ENCODE measurements around the gene L3MBTL4. TPM values are rescaled to one million over a fixed set of nuclear protein-coding genes. Genes with fewer than 3 reads are reported as not detected.

L3MBTL4 gene
- total RNA-seq, 1 experiment from 2014 or later, result 2.0 TPM

DNA sequence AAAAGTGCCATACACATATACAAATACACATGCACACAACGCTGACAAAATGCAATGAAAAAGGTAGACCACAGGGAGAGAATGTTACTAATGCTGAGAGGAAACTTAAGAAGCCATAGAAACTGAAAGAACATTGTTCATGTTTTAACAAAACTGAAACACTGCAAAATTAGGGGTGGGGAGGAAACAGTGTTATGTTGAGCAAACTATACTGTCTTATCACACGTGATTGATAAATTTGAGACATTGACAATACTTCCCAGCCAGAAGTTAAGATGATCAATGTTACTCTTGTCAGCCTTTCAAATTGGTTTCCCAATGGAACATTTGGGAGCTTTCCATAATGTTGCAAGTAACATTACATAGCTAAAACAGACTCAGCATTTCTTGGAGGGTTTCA, 165.5 kb downstream of the L3MBTL4 start:
- no peak for DNase-seq (ENCODE audit: low read depth, low spot score)
- in situ Hi-C loops (cut with HindIII; ENCODE audit: low pct_unique_long_range_greater_than_20kb, low sequenced_read_pairs), result no loop called here

DNA sequence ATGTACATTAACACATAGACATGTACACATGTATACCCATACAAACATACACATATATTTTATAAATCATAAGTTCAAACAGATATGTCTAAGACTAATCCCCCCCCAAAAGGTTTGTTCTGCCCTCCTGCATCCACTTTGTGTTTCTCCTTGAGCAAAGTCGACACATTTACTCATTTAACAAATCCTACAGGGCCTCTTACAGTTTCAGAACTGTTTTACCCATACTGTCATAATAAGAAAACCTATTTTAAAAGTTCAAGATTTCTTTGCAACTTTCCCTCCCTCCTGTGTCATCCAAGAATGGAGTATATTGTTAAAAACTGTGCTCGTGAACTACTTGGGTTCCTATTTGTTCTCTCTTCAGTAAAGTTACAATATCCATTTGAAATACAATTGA, 166.7 kb downstream of the L3MBTL4 start:
- in situ Hi-C loops (cut with HindIII; ENCODE audit: low pct_unique_long_range_greater_than_20kb, low sequenced_read_pairs), result no loop called here
- DNase-seq (ENCODE audit: low read depth, low spot score), result no peak

DNA sequence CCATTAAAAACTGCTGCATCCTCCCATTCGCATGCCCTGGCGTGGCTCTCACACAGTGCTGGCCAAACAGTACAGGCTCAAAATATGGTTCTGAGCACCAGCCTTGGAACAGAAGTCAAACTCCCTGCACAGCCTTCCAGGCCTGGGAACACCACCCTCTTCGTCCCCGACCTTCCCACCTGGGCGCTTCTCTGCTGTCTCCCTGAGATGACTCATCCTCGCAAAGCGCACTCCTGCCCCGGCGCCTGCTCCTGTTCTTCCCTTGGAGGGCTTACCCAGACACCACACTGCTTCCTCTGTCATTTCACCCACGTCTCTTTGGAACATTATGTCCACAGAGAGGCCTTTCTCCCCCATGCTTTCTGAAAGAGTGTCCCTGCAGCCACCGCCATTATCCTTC, 172.7 kb downstream of the L3MBTL4 start:
- DNase-seq (ENCODE audit: low read depth, low spot score), result no peak
- in situ Hi-C loops (cut with HindIII; ENCODE audit: low pct_unique_long_range_greater_than_20kb, low sequenced_read_pairs), result no loop called here

DNA sequence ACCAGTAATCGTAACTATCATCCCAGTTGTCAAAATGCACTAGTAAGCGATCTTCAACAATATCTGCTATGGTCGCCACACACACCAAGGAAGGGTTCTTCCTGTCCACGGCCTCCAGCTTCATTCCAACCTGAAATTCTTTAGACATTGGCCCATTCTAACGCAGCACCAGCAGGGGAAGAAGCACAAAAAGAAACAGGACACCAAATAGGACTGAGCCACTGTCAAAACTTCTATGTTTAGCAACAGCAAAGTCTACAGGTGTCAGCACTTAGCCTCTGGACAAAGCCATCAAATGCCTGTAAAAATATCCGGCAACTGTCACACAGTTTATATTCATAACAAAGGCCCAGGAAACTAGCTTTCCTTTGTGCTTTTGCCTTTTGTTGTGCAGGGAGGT, 175.0 kb downstream of the L3MBTL4 start:
- DNase-seq (ENCODE audit: low read depth, low spot score), result no peak
- in situ Hi-C loops (cut with HindIII; ENCODE audit: low pct_unique_long_range_greater_than_20kb, low sequenced_read_pairs), result no loop called here

DNA sequence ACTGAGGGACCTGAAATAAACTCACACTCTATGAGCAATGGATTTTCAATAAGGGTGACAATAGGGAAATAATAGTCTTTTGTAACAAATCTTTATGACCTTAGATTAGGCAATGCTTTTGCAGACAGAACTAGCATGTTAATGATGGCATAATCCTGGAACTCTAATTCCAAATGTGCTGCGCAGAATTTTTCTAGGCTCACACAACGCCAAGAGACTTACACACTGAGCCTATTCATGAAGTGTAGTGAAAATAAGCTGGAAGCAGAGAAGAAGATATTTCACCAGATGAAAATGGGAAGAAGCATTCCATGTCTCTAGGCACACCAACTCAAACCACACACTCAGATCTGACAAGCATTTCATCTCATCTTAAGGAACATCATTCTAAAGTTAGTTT, 178.5 kb downstream of the L3MBTL4 start:
- DNase-seq (ENCODE audit: low read depth, low spot score), result no peak
- in situ Hi-C loops (cut with HindIII; ENCODE audit: low pct_unique_long_range_greater_than_20kb, low sequenced_read_pairs), result no loop called here

DNA sequence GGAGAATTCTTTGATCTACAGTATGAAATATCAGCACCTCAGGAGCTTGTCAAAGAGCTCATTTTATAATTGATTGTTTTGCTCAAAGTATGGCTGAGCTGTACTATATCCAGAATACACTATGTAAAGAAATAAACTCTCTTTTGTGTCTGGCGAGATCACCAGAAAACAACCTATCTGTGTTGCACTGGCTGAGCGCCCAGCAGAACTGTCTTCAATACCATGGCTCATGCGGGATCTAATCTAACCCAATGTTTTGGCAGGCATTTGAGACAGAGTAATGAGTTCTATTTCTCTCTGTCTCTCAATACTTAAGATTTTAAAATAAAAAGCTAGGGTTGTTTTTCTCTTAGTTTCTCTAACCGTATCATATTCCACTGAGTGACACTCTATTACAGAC, 192.4 kb downstream of the L3MBTL4 start:
- in situ Hi-C loops (cut with HindIII; ENCODE audit: low pct_unique_long_range_greater_than_20kb, low sequenced_read_pairs), result no loop called here
- no peak for DNase-seq (ENCODE audit: low read depth, low spot score)

DNA sequence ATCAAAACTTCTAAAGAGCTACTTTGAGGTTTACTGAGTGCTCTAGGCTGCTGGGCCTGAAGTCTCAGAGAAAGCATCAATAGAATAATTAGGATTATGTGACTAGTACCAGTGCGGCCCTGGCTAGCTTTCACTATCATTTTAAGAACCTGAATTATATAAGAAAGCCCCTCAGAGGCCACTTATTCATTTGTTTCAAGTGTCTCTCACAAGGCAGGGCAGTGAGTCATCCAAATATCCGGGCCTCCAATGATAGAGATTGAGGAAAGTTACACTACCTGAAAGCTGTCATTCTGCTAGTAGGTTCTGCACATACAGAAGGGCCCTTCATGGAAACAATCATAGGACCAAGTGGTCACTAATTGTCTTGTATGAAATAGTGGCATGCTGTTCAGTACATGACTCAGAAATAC, 193.1 kb downstream of the L3MBTL4 start:
- peak; percentile 81 for DNase-seq (ENCODE audit: low read depth, low spot score)
- in situ Hi-C loops (cut with HindIII; ENCODE audit: low pct_unique_long_range_greater_than_20kb, low sequenced_read_pairs), result no loop called here

DNA sequence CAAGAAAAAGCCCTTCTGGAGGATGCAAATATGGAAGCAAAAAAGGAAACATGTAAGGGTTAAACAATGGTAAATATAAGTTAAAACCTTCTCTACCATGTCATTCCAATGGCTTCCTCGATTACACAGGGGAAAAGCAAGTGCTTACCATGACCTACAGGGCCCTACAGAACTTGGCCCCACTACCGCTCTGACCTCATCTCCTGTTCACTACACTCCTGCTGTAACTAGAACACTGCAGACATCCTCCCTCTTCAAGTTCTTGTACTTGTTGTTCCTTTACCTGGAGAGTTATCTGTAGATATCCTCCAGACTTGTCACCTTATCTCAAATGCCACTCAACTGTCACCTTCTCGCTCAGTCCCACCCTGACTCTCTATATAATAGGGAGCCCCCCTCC, 194.6 kb downstream of the L3MBTL4 start:
- in situ Hi-C loops (cut with HindIII; ENCODE audit: low pct_unique_long_range_greater_than_20kb, low sequenced_read_pairs), result no loop called here
- DNase-seq (ENCODE audit: low read depth, low spot score), result no peak

DNA sequence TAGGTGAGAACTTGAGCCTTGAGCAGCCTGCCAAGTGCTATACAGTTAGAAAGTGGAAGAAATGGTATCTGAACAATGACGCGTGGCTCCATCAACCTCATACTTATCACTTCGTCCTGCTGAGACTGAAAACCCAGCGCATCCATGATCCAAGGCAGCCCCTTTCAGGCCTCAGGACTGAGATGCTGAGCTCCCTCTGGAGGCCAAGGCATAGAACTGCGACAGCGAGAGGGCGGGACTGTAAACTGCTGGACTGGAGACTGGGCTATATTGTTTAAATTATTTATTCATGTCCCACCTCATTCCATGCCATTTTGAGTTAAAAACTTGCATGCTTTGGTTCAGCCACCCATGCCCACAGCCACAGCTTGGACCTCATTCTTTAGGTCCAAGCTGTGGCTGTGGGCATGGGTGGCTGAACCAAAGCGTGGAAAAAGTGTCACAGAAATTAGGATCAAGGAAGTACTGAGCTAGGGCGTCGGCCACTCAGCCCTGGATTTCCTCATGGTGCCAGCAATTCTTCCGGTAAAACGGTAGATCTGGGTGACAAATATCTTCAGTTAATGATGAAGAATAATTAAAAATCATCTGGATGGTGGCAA, 195.5 kb downstream of the L3MBTL4 start:
- DNase-seq (ENCODE audit: low read depth, low spot score), result peak; percentile 80
- in situ Hi-C loops (cut with HindIII; ENCODE audit: low pct_unique_long_range_greater_than_20kb, low sequenced_read_pairs), result no loop called here

DNA sequence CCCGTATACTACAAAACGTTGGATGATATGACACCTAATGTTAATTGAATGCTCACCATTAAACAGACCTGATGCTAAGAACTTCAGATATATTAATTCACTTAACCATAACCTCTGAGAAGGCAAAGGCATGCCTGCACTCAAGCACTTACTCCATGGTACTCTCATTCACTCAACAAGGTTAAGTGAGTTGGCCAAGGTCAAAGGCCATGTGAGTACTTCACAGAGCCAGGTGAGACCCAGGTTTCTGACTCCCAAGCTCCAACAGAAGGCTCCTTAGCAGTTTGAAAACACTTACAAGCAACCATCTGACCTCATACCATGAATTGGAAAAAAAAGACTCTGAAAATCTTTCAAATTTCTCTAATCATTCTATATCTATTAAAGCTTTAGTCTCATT, 198.8 kb downstream of the L3MBTL4 start:
- in situ Hi-C loops (cut with HindIII; ENCODE audit: low pct_unique_long_range_greater_than_20kb, low sequenced_read_pairs), result no loop called here

DNA sequence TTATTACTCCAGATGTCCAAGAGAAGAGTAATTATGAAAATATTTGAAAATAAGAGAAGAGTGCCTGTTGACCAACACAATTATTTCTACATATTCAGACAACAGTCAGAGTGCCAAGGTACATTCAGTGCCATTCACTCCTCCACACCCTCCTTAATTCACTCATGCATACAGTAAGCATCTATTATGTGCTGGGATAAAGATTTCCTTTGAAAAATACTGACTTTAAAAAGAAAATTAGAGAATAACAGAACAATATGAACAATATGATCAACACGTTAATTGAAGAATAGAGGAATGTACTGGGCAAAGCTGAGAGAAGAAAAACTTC, 203.6 kb downstream of the L3MBTL4 start:
- no peak for DNase-seq (ENCODE audit: low read depth, low spot score)
- in situ Hi-C loops (cut with HindIII; ENCODE audit: low pct_unique_long_range_greater_than_20kb, low sequenced_read_pairs), result no loop called here

More for the DNA sequence above, 198.8 kb downstream of the L3MBTL4 start:
- no peak for DNase-seq (ENCODE audit: low read depth, low spot score)

DNA sequence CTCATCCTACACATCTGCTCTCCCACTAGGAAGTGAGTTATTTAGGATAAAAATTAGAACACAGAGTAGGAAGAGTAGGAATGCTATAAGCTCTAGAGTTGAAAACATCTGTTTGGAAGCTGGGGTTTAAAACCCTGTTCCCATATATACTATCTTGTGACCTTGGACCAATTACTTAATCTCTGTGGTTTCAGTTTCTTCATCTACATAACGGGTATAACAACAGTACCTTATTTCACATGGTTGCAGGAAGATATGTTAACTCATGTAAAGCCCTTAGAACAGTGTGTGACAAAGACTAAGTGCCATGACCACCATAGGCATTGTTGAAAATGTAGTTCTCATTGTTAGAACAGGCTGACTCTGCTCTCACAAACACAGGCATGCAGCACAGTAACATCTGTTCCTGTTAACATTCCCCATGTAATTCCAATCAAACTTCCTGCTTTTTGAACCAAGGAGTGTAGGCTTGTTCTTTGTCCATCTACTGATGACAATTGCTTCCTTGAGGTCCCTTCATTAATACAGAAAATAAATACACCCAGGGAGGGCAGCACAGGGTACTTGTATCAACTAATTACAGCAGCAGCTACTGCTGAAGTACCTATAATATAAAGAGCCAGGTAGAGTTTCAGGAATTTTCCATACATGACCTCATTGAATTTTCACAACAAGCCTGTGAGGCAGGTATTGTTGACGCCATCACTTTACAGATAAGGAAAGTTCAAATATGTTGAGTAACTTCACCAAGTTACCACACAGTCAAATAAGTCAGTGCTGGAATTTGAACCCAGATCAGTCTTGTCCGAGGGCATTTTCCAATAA, 204.2 kb downstream of the L3MBTL4 start:
- in situ Hi-C loops (cut with HindIII; ENCODE audit: low pct_unique_long_range_greater_than_20kb, low sequenced_read_pairs), result no loop called here

DNA sequence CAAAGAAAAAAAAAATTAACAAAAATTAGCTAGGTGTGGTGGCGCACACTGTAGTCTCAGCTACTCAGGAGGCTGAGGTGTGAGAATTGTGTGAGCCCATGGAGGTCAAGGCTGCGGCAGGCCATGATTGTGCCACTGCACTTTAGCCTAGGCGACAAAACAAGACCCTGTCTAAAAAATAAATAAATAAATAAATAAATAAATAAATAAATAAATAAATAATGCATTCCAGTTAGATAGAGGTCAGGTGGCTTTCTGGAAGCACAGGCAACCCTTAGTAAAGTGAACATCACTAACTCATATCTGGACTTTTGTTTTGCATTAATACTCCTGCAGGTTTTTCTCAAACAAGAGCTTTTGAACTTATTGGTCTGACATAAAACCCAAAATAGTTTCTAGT, 206.8 kb downstream of the L3MBTL4 start:
- DNase-seq (ENCODE audit: low read depth, low spot score), result no peak
- in situ Hi-C loops (cut with HindIII; ENCODE audit: low pct_unique_long_range_greater_than_20kb, low sequenced_read_pairs), result no loop called here

More for the DNA sequence above, 204.2 kb downstream of the L3MBTL4 start:
- DNase-seq (ENCODE audit: low read depth, low spot score), result no peak

DNA sequence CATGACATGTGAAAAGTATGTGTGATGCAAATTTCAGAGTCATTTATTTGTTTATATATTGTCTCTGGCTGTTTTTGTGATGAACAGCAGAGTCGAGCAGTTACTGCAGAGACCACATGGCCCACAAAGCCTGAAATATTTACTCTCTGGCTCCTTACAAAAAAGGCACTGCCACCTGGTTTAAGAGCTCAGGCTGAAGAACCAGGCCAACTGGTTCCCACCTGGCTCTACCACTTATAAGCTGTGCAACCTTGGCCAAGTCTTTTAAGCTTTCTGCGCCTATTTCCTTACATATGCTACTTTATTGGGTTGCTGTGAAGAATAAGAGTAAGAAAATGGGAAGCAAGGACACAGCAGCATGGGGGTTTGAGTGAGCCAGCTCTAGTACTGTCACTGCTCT, 207.6 kb downstream of the L3MBTL4 start:
- in situ Hi-C loops (cut with HindIII; ENCODE audit: low pct_unique_long_range_greater_than_20kb, low sequenced_read_pairs), result no loop called here
- DNase-seq (ENCODE audit: low read depth, low spot score), result no peak

DNA sequence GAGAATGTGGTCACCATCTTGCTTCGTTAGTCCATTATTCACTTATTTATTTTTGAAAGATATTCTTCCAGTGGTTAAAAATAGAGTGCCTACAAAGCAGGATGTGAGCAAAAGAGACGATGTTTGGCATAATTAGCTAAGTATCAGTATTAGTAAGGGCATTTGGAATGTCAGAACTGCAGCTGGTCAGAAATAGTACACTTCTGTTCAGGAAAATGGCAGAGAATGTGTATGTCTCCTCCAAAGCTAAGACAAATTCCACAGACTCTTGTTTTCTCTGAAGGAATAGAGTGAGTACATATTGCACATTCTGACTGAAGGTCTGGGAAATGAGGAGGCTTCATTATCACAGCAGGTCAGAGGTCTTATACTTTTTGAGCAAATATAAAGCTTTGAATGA, 209.0 kb downstream of the L3MBTL4 start:
- DNase-seq (ENCODE audit: low read depth, low spot score), result no peak
- in situ Hi-C loops (cut with HindIII; ENCODE audit: low pct_unique_long_range_greater_than_20kb, low sequenced_read_pairs), result no loop called here

DNA sequence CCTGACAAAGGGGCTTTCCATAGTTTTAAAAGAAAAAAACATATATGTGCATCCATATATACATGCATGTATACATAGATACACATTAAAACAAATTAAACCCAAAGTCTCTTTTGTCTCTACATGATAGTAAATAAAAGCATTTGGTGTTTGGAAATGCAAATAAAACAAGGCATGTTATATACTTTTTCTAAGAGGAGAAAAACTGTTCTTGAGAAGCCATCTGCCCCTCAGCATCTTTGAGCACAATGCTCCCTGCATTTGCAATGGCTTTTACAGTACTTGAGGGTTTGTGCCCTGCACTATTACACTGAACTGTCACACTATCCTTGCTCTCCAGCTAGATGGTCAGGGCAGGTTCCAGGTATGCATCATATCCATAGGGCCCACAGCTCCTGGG, 210.2 kb downstream of the L3MBTL4 start:
- in situ Hi-C loops (cut with HindIII; ENCODE audit: low pct_unique_long_range_greater_than_20kb, low sequenced_read_pairs), result no loop called here
- no peak for DNase-seq (ENCODE audit: low read depth, low spot score)

DNA sequence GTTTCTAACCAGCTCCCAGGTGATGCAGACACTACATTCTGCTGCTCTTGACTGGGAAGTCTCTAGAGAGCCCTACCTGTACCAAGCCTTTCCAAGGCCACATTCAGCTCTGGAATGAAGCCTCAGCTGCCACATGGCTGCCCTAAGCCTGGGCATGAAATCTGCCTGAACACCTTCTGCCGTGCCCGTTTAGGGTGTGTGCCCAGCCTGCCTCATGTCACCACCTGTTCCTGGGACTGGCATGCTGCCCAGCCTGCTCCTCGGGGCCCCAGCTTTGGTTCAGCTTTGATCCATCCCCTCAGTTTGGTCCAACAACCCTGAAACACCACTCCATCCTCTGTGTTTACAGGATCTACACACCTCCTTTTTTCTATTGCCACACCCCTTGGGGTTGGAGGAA, 210.9 kb downstream of the L3MBTL4 start:
- in situ Hi-C loops (cut with HindIII; ENCODE audit: low pct_unique_long_range_greater_than_20kb, low sequenced_read_pairs), result no loop called here
- no peak for DNase-seq (ENCODE audit: low read depth, low spot score)

DNA sequence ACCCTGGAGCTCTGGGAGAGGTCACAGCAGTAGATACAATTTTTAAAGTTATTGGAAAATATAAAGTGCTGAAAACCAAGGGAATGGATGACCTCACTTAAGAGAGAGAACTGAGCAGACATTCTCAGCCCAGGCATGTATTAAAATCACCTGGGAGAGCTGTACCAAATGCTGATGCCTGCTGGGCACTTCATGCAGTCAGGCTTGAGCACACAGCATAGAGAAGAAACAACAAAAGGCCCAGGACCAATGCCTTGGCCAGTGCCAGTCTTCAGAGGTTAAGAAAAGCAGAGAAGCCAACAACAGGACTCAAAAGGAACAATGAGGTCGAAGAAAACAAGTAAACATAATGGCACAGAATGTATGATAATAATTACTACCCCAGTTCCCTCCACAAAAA, 211.8 kb downstream of the L3MBTL4 start:
- no peak for DNase-seq (ENCODE audit: low read depth, low spot score)
- in situ Hi-C loops (cut with HindIII; ENCODE audit: low pct_unique_long_range_greater_than_20kb, low sequenced_read_pairs), result no loop called here

DNA sequence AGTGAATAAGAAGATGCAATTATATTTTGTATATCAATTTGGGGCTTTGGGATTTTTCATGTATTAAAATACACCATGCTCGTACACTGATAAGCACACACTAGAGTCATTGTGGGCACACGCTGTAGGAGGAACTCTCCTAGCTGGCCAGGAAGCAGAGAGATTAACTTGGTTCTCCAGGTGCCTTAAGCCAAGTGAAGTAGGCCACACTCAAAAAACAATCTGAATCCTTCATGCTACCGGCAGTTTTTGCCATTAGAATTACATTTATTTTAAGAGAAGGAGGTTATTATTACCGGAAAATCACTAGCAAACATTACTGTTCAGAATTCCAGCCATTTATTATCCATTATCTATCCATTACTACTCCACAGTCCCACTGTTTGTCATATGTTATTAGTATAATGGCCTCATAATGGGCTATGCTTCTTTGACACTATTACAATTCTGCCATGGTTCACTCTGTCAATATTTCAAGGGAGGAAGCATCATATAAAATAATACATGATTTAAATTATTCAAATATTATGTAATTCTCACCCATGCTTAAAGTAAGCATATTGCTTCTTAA, 214.4 kb downstream of the L3MBTL4 start:
- no peak for DNase-seq (ENCODE audit: low read depth, low spot score)
- in situ Hi-C loops (cut with HindIII; ENCODE audit: low pct_unique_long_range_greater_than_20kb, low sequenced_read_pairs), result no loop called here

Measured in SK-MEL-5 (cell line).